ENCODE measurements around the gene POLR2I. TPM values are rescaled to one million over a fixed set of nuclear protein-coding genes. Genes with fewer than 3 reads are reported as not detected.

Gene POLR2I
- total RNA-seq (63.3 and 64.8 TPM in 2 replicates), polyA plus RNA-seq (53.0 and 89.7 TPM in 2 replicates), polyA minus RNA-seq (92.3 and 118 TPM in 2 replicates), Bru-seq, nascent RNA (percentile 66 among the genes with signal in this experiment), BruChase-seq, experiment 1, labeled RNA remaining after a 6-hour chase (percentile 75 among the genes with signal in this experiment), BruChase-seq, experiment 2, labeled RNA remaining after a 2-hour chase (percentile 56 among the genes with signal in this experiment)
- 48.2 and 76.5 TPM in 2 replicates for polyA plus RNA-seq (2011; cell fraction: cytosol; rRNA removed)
- polyA plus RNA-seq (2011; cell fraction: nucleus; rRNA removed), result 21.2 and 24.8 TPM in 2 replicates
- polyA plus RNA-seq (2012), result 118 and 122 TPM in 2 replicates
- 159 TPM for polyA minus RNA-seq (2011; cell fraction: cytosol; rRNA and poly(A)+ RNA removed)
- 22.9 and 27.1 TPM in 2 replicates for polyA minus RNA-seq (2011; cell fraction: nucleus; rRNA and poly(A)+ RNA removed)
- long read RNA-seq, transcript POLR2I-201 (6 exons, 913 nt), result major isoform, 182 of 212 reads
- long read RNA-seq, transcript POLR2I-206 (5 exons, 542 nt), result minor isoform, 9 of 212 reads
- long read RNA-seq, partial matches to known transcripts, result 11 of 212 reads
- long read RNA-seq, other reads (novel, unspliced or antisense), result 1 of 212 reads

DNA sequence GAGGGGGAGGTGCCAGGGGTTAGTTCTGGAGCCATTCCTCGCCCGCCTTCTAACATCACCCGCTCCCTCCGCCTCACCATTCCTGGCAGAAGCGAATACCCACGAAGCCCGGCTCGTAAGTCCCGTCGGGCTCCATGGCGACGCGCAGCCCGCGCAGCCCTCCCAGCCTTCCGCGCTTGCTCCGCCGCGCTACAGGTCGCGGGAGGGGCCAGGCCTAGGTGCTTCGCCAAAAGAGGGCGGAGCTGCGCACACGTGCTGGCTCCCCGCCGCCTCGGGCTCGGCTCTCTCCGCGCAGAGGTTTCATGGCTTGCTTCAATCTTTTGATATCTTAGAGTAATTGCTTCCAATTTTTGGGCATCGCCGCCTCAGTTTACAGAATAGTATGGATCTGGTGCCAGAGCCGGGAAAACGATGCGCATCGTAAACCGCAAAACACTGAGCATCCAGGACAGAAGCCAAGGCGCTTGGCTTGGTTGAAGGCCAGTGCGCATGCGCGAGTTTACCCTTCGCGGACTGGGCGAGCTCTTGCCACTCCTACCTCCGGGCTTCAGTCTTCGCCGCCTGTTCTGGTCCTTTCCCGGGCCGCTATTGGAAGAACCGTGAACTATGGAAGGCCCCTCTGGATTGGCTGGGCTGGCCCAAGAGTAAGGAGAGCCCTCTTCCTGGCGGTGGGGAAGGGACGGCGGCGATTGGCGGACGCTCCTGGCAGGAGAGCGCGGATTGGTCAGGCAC, at the start of gene POLR2I:
Gene POLR2I (minus strand): TSS at position 155 of the 732 bp plus-strand sequence. CDS start 19 bp downstream, at position 136.
- Histone ChIP-seq H3K79me2 (ENCODE audit: control insufficient read depth, insufficient read depth, low read length) (peaks cover 15% of the 10 kb centered on the region), H3K4me2 (ENCODE audit: insufficient read depth, low read length) (peak within 1 kb of the TSS; percentile 68), H3K27me3 (ENCODE audit: control insufficient read depth in 2 of 2, insufficient read depth in 2 of 2, low read length in 2 of 2) (no peaks in the 10 kb centered on the region), H4K20me1 (replicated peaks; ENCODE audit: control insufficient read depth, extremely low read depth, insufficient read depth, low read length) (no peaks in the 10 kb centered on the region), H3K27ac (ENCODE audit: insufficient read depth, low read depth, low read length) (peak within 1 kb of the TSS; percentile 68), H3K36me3 (ENCODE audit: control insufficient read depth in 2 of 2, extremely low read depth in 1 of 2, insufficient read depth in 2 of 2, low read length in 2 of 2) (peaks cover 0 to 9% of the 10 kb centered on the region in 2 experiments), H3K9ac (replicated peaks; ENCODE audit: extremely low read depth, insufficient read depth, low read length) (peak within 1 kb of the TSS; percentile 71), H2AFZ (ENCODE audit: low read depth, low read length) (peak within 1 kb of the TSS; percentile 86), H3K4me3 (replicated peaks in 1 of 3; ENCODE audit: insufficient read depth in 1 of 3, low read depth in 1 of 3, low read length in 3 of 3) (peak within 1 kb of the TSS; percentile 68 to 81 (median 79)), H3K4me1 (ENCODE audit: control insufficient read depth, extremely low read depth, insufficient read depth, low read length) (peaks cover 15% of the 10 kb centered on the region), H3K9me1 (replicated peaks; ENCODE audit: control insufficient read depth, extremely low read depth, insufficient read depth, low read length) (no peaks in the 10 kb centered on the region), H3K9me3 (replicated peaks; ENCODE audit: control insufficient read depth, insufficient read depth, low read length) (no peaks in the 10 kb centered on the region)
- BruUV-seq (replicated peaks), result no TSS peak
- TF ChIP-seq FOS (IDR thresholded peaks at IDR 0.05; ENCODE audit: borderline replicate concordance, insufficient read depth, low read length), result no peak
- TF ChIP-seq JUN (IDR thresholded peaks at IDR 0.05; ENCODE audit: borderline replicate concordance, insufficient read depth, insufficient read length, low read depth), result no peak
- TF ChIP-seq GATA2 (IDR thresholded peaks at IDR 0.05; ENCODE audit: insufficient read depth, insufficient read length, low read depth, low read length), result no peak
- TF ChIP-seq, protein P1, sequence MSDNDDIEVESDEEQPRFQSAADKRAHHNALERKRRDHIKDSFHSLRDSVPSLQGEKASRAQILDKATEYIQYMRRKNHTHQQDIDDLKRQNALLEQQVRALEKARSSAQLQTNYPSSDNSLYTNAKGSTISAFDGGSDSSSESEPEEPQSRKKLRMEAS (IDR thresholded peaks at IDR 0.05; ENCODE audit: insufficient read depth, insufficient read length), result peak; percentile 93
- TF ChIP-seq POLR2AphosphoS5 (IDR thresholded peaks at IDR 0.05; ENCODE audit: insufficient read depth, low read depth, low read length), result peak; percentile 77
- no peak for TF ChIP-seq EZH2 (IDR thresholded peaks at IDR 0.05; ENCODE audit: borderline replicate concordance, low read depth, low read length, severe bottlenecking)
- peak; percentile 59 for TF ChIP-seq POLR2A (IDR thresholded peaks at IDR 0.05; ENCODE audit: low read depth, low read length)
- TF ChIP-seq, protein P2, sequence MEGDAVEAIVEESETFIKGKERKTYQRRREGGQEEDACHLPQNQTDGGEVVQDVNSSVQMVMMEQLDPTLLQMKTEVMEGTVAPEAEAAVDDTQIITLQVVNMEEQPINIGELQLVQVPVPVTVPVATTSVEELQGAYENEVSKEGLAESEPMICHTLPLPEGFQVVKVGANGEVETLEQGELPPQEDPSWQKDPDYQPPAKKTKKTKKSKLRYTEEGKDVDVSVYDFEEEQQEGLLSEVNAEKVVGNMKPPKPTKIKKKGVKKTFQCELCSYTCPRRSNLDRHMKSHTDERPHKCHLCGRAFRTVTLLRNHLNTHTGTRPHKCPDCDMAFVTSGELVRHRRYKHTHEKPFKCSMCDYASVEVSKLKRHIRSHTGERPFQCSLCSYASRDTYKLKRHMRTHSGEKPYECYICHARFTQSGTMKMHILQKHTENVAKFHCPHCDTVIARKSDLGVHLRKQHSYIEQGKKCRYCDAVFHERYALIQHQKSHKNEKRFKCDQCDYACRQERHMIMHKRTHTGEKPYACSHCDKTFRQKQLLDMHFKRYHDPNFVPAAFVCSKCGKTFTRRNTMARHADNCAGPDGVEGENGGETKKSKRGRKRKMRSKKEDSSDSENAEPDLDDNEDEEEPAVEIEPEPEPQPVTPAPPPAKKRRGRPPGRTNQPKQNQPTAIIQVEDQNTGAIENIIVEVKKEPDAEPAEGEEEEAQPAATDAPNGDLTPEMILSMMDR (IDR thresholded peaks at IDR 0.05; ENCODE audit: extremely low read depth in 1 of 2, insufficient read depth in 1 of 2, low read depth in 1 of 2, low read length in 2 of 2), result no peak
- TF ChIP-seq MYC (IDR thresholded peaks at IDR 0.05; ENCODE audit: low read depth, low read length), result peak; percentile 97
- dilution Hi-C loops (cut with MboI; ENCODE audit: extremely low pct_ligation_motif_present, low sequenced_read_pairs) (no loop called here), intact Hi-C loops (cut with micrococcal nuclease) (loop anchor here (1.0 kb wide), 8 partner anchors 12 to 184 kb away; partner anchors contain the start of genes ALKBH6, CAPNS1, THAP8 and WDR62)
- DNase-seq (ENCODE audit: low read depth, low spot score), result peak; percentile 100
- ChIA-PET CTCF (interaction anchor here (0.6 to 3.6 kb wide), 7 partner anchors 13 to 59 kb away, joined by 3 to 32 read pairs (median 5); no protein-coding TSS in a partner anchor), POLR2A (interaction anchor here (0.6 to 1.0 kb wide), 5 partner anchors 12 to 102 kb away, joined by 3 to 6 read pairs (median 3); no protein-coding TSS in a partner anchor)
- FAIRE-seq, result peak; percentile 100
